Brain microvascular endothelial cell (primary cell): ENCODE data around the gene FPR1.

Source experiments
- DNase-seq: peaks from one replicate; pipeline ENCODE4 v3.0.0-alpha.2; 2020
- H3K27ac ChIP-seq: fragments of 250-450 bp; sonication (Bioruptor Pico); 2 replicates; pipeline ENCODE4 v1.5.1; 2020; ENCODE audit warnings: mild to moderate bottlenecking, moderate library complexity
- H3K27me3 ChIP-seq: fragments of 250-450 bp; sonication (Bioruptor Pico); replicated peaks from 2 replicates; pipeline ENCODE4 v1.5.1; 2020; ENCODE audit warnings: mild to moderate bottlenecking
- H3K36me3 ChIP-seq: fragments of 250-450 bp; sonication (Bioruptor Pico); replicated peaks from 2 replicates; pipeline ENCODE4 v1.5.1; 2020; ENCODE audit warnings: mild to moderate bottlenecking
- H3K4me3 ChIP-seq: 2 replicates; pipeline ENCODE4 v1.5.1; 2011; ENCODE audit warnings: low read depth, mild to moderate bottlenecking, control low read depth, low read length, moderate library complexity
- CTCF ChIP-seq: IDR thresholded peaks from 2 replicates; pipeline ENCODE4 v1.5.1; 2011; ENCODE audit warnings: low read depth, mild to moderate bottlenecking, moderate library complexity, low read length, control low read depth, inconsistent platforms; ENCODE audit errors: missing control alignments
- in situ Hi-C: cut with HindIII; loops from 2 replicates; pipeline ENCODE4 v1.10.0; 2017; ENCODE audit warnings: low sequenced_read_pairs, low pct_ligation_motif_present

The FPR1 gene

DNA sequence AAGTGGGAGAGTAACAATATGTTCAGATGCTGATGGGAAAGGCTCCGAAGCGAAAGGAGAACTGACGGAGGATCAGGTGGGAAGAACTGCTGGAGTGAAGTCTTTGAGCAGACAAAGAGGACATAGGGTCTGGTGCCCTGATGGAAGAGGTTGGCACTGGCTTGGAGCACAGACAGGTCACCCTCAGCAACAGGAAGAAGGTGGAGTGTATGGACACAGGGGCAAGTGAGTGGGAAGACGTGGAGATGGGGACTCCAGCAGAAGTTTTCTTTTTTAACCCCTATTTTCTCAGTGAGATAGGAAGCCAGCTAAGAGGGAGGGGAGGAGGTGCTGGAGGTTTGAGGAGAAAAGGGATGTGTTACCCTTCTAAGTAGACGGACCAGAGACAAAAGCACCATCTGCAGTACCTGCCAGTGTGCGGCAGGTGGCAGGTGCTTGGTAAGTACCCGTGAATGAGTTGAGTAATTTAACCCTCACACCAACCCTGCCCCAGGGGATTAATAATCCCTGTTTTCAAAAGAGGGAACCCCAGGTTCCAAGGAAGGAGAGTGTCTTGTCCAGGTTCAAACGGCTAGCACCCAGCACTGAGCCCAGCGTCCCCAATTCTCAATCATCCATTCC is 39.1 kb downstream of the FPR1 start:
- TF ChIP-seq CTCF = peak; percentile 67
- Histone ChIP-seq H3K4me3 (no peak overlapping the region), H3K27me3 (no peaks in the 10 kb centered on the region), H3K36me3 (no peaks in the 10 kb centered on the region), H3K27ac (no peak overlapping the region)
- in situ Hi-C loops = no loop called here
- no peak for DNase-seq

DNA sequence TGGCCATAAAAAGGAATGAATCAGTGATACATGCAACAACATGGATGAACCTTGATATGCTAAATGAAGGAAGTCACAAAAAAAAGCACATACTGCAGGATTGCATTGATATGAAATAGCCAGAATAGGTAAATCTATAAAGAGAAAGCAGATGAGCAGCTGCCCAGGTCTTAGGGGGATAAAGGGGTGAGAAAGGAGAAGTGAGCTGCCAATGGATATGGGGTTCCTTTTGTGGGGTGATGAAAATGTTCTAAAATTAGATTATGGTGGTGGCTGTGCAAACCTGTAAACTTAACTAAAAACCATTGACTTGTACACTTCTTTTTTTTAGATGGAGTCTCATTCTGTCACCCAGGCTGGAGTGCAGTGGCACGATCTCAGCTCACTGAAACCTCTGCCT is 40.0 kb downstream of the FPR1 start:
- Histone ChIP-seq H3K4me3 (no peak overlapping the region), H3K27me3 (no peaks in the 10 kb centered on the region), H3K27ac (no peak overlapping the region), H3K36me3 (peaks cover 2% of the 10 kb centered on the region)
- no peak for DNase-seq
- in situ Hi-C loops = no loop called here
- no peak for TF ChIP-seq CTCF

DNA sequence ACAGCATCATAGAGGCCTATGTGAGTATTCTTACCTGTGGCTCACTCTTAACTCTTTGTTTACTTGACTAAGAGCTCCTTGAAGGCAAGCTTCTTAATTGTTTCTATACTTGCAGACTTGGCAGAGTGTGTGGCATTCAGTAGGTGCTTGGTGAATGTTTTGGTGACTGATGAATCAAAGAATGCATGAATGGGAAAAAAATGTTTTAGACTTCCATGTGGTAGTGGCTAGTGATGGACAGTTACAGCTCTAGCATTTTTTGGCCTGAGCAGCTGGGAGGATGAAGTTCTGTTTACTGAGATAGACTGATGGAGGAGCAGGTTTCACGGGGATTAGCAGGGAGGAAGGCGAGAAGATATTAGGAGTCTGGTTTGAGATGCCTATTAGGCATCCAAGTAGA is 41.5 kb downstream of the FPR1 start:
- no peak for TF ChIP-seq CTCF
- Histone ChIP-seq H3K4me3 (no peak overlapping the region), H3K36me3 (peaks cover 15% of the 10 kb centered on the region), H3K27me3 (no peaks in the 10 kb centered on the region), H3K27ac (no peak overlapping the region)
- in situ Hi-C loops = no loop called here
- DNase-seq = no peak

DNA sequence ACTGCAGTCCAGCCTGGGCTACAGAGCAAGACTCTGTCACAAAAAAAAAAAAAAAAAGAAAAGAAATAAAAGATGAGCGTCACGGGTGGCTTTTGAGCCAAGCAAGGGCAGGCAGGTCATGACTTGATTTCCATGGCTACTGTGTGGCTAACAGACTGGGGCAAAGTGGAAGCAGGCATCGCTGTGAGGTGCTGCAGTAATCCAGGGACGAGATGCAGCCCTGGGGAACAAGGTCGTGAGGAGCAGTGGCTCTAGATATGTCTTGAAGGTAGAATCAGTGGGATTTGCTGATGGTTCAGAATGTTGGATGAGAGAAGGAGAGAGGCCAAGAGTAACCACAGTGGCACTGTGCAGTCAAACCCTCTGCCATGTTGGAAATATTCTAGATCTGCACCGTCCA is 42.1 kb downstream of the FPR1 start:
- Histone ChIP-seq H3K36me3 (peaks cover 19% of the 10 kb centered on the region), H3K4me3 (no peak overlapping the region), H3K27ac (no peak overlapping the region), H3K27me3 (no peaks in the 10 kb centered on the region)
- no peak for TF ChIP-seq CTCF
- in situ Hi-C loops = no loop called here
- DNase-seq = no peak

DNA sequence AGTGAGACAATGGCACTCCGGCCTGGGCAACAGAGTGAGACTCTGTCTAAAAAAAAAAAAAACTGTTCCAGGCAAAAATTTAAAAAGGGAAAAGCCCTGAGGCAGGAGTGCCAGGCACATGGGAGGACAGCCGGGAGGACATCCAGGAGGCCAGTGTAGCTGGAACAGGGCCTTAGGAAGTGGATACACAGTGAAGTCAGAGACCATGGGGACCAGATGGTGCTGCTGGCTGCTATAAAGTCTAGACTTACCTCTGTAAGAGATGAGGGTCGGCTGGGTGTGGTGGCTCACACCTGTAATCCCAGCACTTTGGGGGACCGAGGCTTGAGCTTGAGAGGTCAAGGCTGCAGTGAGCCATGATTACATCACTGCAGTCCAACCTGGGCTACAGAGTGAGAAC is 42.9 kb downstream of the FPR1 start:
- in situ Hi-C loops = no loop called here
- H3K36me3 ChIP-seq = peaks cover 19% of the 10 kb centered on the region
- no peak overlapping the region for H3K27ac ChIP-seq
- no peak for TF ChIP-seq CTCF
- no peaks in the 10 kb centered on the region for H3K27me3 ChIP-seq
- DNase-seq = no peak
- no peak overlapping the region for H3K4me3 ChIP-seq

GRCh38 chr19:51706885-51707284 is 44.8 kb downstream of the FPR1 start:
- no peak for TF ChIP-seq CTCF
- in situ Hi-C loops = no loop called here
- DNase-seq = no peak

More at GRCh38 chr19:51706885-51707284, 44.8 kb downstream of the FPR1 start:
- Histone ChIP-seq H3K27ac (no peak overlapping the region), H3K27me3 (no peaks in the 10 kb centered on the region), H3K4me3 (no peak overlapping the region), H3K36me3 (peaks cover 32% of the 10 kb centered on the region)
